Fibroblast of mammary gland (primary cell): ENCODE measurements around the gene CPEB3.

ENCODE experiments used
- DNase-seq: peaks from one replicate; pipeline ENCODE4 v3.0.0-alpha.2; 2010; ENCODE audit warnings: low read depth
- H3K4me3 ChIP-seq: 2 replicates; pipeline ENCODE4 v1.5.1; 2011; ENCODE audit warnings: low read depth, mild to moderate bottlenecking, low read length, moderate library complexity; ENCODE audit not compliant: control insufficient read depth
- CTCF ChIP-seq: conservative IDR thresholded peaks from 2 replicates; pipeline ENCODE4 v1.5.1; 2011; ENCODE audit warnings: low read depth, low read length, inconsistent platforms; ENCODE audit not compliant: control insufficient read depth, insufficient read depth

Gene CPEB3

GRCh38 chr10:92291921-92292845, 1.3 kb upstream of the CPEB3 start:
- peak; percentile 67 for DNase-seq
- TF ChIP-seq CTCF = peak; percentile 49
- H3K4me3 ChIP-seq = peak overlapping the region; percentile 92

- DNase-seq = no peak
- no peak for TF ChIP-seq CTCF
- peak overlapping the region; percentile 92 for H3K4me3 ChIP-seq
Observed at GRCh38 chr10:92291616-92291865, 663 bp upstream of the CPEB3 start.

- H3K4me3 ChIP-seq = peak overlapping the region; percentile 92
- TF ChIP-seq CTCF = no peak
- peak; percentile 50 for DNase-seq
Observed at GRCh38 chr10:92290076-92290836, 622 bp downstream of the CPEB3 start.

DNA sequence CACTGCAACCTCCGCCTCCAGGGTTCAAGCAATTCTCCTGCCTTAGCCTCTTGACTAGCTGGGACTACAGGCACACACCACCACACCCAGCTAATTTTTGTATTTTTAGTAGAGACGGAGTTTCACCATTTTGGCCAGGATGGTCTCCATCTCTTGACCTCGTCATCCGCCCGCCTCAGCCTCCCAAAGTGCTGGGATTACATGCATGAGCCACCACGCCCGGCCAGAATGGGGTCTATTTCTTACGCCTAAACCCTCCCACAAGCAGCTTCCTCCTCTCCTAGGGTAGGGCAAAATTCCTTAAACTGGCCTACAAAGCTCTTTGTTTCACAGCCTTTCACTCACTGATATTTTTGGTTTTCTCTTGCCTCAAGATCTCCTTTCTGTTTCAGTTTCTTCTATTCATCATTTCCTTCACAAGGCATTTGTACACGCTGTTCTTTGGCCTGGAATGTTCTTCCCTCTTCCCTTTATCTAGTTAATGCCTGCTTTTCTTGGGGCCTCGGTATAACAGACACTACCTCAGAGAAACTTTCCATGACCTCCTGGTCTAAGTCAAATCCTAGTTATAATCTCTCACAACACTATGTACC, 6.7 kb downstream of the CPEB3 start:
- TF ChIP-seq CTCF = no peak
- H3K4me3 ChIP-seq = no peak overlapping the region
- DNase-seq = no peak

DNA sequence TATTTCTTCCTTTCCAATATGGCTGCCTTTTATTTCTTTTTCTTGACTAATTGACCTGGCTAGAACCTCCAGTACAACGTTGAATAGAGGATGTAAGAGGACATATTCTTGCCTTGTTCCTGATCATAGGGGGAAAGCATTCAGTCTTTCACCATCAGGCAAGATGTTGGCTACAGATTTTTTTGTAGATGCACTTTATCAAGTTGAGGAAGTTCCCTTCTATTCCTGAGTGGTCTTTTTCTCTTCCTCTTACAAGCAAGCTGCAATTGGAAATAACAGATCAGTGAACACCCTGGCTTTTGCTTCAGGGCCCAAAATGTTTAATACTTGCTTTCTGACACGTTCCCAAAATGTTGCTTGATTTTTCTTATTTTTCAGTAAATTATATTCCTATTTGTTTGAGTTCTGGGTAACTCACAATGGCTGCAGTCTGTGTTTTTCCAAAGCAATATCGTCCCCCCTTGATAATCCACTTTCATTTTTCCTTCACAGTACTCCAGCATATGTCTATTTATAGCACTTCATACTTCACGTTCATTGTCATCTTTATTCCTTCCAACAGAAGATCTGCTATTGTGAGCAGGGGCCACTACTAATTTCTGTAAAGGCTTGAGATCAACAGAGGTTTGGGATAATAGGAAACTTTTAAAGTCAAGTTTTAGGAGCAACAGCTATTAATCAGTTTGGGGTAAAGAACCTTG, 11.7 kb downstream of the CPEB3 start:
- DNase-seq = no peak
- no peak for TF ChIP-seq CTCF
- H3K4me3 ChIP-seq = no peak overlapping the region

DNA sequence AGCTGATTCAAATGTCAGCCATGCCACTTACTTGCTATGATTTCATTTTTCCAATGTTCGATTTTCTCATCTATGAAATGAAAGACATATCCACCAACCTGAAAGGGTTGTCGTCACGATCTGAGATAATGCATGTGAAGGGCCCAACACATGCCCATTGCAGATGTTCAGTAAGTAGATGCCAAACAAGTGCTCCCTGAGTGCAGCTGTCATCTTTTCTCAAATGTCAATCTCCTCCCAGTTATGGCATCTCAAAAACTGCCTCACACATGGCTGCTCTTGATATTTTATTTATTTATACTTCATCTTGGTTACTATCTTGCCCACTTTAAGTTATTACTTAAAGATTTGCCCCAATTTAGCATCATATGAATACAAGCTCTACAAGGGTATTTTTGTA, 16.8 kb downstream of the CPEB3 start:
- TF ChIP-seq CTCF = no peak
- DNase-seq = no peak
- H3K4me3 ChIP-seq = no peak overlapping the region
